KG1 (cell line): ENCODE results near the gene MT2A.

ENCODE experiments used
- DNase-seq: peaks from one replicate; lab custom pipeline; 2025; lab: John Stamatoyannopoulos, UW

The MT2A gene

DNA sequence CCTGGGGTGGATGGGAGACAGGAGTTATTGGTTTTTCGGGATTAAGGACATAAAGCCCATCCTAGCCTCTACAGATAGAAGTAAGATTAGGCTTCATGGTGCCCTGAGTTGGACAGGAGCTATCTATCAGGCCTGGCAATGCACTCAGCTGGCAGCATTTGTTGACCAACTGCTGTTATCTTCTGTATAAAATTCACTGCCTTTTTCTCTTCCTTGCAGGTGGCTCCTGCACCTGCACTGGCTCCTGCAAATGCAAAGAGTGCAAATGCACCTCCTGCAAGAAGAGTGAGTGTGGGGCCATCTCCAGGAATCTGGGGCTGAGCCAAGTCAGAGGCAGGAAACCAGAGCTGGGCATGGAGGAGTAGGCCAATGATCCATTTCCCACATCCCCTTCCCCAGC, 30.7 kb downstream of the MT2A start:
- DNase-seq = no peak

DNA sequence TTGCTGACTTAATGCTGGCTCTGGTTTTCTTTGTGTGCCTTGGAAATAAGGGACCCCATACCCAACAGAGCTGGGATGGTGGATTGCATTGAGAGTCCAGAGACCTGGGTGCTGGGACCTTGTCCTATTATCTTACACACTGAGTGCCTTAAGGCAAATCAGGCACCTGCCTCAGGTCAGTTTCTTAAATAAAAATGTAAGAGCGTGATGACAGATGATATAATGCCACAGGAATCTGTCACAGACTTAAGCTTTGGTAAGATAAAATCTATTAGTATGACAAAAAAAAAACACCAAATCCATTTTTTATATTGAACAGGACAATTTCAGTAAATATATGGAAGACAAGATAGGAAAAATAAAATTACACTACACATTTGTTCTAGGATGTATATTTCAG, 31.7 kb downstream of the MT2A start:
- DNase-seq = no peak

DNA sequence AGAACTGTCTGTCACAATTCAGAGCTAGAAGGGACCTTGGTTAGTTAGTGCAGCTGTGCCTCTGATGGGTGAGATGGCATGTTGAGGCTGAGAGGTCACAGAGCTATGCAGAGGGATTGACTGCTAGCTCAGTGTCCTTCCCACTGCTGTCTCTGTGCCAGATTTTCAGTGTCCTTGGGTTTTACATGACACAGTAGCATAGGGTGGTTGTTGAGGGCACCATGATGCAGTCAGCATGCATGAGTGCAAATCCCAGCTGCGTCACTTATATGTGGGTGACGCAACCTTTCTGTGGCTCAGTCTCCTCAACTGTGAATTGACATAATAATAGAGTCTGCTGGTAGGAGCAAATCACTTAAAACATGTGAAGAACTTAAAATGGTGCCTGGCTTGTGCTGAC, 32.8 kb downstream of the MT2A start:
- no peak for DNase-seq

DNA sequence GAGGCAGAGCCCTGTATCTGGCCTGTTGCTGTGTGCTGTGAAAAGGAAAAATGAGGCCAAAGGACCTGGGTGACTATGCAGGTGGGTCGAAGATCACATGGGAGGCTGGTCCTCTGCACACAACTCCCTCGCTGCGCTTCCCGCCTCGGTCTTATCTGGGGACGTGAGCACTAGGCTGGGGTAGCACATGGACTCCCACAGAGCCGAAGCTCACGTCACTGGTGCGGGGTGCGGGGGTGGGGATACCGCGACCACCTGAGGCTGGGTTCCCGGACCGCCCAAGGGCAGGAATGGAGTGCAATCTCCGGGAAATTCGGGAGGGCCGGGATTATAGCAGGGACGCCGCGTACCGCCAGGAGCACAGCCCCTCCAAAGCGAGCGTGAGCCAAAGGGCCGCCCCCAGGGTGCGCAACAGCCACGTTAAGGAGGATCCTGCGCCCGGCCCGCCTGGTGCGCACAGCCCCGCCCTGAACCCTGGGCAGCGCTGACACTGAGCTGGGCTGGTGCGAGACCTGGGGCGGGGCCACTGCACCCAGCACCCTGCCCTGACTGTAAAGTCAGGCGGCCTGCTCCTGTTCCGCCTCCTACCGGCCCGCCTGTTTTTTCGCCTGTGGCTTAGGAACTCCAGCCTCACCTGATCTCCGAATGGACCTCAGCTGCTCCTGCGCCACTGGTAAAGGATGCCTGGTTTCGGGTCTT, 34.8 kb downstream of the MT2A start:
- no peak for DNase-seq

DNA sequence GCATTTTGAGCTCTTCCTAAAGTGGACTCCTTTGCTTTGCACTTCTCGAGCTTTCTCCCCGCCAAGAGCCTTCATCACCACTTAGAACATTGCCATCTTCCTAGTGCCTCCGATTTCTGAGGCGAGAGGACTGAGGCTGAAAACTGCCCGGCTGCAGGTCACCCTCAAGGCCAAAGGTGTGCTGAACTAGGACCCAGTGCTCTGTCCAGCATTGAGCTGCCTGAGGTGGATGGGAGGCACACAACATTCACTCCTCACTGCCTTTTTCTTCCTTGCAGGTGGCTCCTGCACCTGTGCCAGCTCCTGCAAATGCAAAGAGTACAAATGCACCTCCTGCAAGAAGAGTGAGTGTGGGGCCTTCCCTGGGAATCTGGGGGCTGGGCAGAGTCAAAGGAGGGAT, 35.4 kb downstream of the MT2A start:
- DNase-seq = no peak

DNA sequence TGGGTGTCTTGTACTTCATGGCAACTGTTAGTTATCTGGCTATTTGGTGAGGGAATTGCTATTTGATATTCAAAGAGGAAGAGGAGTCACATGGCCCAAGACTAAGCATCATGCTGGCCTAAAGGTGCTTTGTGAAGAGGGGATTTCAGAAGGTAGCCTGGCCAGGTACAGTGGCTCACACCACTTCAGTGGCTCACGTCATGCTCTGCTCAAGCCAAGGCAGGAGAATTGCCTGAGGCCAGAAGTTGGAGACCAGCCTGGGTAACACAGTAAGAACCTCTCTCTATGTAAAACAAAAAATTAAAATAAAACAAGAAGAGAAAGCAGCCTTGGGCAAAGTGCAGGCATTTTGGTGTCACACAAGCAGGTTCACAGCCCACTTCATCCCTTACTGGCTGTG, 36.9 kb downstream of the MT2A start:
- DNase-seq = no peak

DNA sequence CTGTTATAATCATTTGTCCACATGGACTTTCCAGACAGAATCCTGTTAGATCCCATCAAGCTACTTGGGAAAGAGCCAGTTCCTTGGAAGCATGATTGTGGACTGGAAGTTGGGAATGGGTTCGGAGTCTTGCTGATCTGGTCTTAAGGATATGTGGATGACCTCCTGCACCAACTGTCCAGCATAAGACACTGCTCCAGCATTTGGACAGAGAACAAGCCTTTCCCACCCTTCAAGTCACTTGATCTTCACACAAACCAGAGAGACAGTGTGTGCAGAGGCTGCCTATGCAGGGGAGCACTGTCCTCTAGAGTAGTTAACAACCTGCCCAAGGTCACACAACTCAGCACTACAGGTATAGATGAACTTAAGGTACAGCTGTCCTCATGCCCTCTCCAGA, 37.5 kb downstream of the MT2A start:
- no peak for DNase-seq

DNA sequence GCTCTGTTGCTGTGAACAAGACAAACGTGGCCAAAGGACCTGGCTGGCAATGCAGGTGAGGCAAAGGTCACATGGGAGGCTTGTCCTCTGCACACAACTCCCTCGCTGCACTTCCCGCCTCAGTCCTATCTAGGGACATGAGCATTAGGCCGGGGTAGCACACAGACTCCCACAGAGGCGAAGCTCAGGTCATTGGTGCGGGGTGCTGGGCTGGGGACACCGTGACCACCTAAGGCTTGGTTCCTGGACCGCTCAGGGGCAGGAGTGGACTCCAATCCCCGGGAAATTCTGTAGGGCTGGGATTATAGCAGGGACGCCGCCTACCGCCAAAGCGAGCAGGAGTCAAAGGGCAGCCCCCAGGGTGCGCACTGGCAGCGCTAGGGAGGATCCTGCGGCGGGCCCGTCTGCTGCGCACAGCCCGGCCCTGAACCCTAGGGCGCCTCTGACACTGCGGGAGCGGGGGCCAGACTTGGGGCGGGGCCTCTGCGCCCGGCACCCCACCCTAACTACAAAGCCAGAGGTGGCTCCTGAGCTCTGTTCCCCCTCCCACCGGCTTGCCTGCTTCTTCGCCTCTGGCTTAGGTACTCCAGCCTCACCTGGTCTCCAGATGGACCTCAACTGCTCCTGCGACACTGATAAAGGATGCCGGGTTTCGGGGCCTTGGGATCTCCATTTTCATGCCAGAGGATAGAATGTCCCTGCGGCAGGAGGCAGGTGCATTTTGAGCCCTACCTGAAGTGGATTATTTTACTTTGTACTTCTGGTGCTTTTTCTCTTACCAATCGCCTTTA, 39.5 kb downstream of the MT2A start:
- no peak for DNase-seq

DNA sequence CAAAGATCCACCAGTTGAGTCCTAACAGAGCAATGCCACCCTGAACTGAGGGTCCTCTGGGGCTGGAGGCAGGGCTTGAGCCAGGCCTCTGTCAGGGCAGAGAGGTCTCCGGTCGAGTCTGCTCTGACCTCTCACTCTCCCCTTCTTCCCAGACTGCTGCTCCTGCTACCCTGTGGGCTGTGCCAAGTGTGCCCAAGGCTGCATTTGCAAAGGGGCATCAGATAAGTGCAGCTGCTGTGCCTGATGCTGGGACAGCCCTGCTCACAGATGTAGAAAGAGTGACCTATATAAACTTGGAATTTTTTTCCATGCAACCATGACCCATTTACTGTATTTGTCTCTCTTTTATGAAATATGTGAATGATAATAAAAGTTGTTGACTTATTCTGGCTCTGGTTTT, 40.9 kb downstream of the MT2A start:
- no peak for DNase-seq

DNA sequence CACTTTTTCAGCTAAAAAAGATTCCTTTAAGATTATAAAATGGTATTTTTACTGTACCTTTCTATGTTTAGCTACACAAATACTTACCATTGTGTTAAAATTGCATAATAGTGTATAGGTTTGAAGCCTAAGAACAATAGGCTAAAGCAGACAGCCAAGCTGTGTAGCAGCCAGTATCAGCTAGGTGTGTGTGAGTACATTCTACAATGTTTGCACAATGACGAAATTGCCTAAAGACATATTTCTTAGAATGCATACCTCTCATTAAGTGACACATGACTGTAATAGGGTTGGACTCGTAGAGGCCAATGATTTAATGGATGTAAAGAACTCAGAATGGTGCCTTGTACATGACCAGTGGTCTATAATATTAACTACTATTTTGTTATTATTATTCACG, 41.4 kb downstream of the MT2A start:
- no peak for DNase-seq

DNA sequence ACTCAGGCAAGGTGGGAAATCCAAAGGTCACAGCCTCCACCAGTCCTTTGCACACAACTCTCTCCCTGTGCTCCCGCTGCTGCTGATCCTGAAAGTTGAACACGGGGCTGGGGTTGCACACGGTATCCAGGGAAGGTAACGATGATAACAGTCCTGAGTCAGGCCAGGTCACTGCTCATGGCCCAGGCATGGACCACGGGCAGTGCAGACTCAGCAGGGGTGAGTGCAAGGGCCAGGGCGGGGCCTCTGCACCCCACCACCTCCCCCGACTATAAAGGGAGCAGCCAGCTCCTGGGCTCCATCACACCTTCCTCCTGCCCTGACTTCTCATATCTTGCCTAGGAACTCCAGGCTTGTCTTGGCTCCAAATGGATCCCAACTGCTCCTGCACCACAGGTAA, 43.2 kb downstream of the MT2A start, which contains the start of gene MT1B:
Gene MT1B (plus strand): TSS at position 301 of the 400 bp plus-strand sequence. CDS start 68 bp downstream, at position 369.
- DNase-seq = no peak

DNA sequence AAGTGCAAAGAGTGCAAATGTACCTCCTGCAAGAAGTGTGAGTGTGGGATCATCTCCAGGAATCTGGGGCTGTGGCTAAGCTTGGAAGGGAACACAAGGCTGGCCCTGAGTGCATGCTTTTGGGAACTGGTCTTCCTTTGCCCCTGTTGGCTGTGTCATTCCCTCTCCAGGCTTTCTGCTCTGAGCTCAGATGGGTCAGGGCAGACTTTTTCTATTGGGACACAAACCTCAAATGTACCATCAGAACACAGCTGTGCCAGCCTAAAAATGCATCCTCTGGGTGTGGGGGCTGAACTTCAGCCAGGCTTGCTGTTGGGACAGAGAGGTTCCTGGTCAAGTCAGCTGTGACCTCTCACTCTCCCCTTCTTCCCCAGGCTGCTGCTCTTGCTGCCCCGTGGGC, 44.2 kb downstream of the MT2A start:
- no peak for DNase-seq

DNA sequence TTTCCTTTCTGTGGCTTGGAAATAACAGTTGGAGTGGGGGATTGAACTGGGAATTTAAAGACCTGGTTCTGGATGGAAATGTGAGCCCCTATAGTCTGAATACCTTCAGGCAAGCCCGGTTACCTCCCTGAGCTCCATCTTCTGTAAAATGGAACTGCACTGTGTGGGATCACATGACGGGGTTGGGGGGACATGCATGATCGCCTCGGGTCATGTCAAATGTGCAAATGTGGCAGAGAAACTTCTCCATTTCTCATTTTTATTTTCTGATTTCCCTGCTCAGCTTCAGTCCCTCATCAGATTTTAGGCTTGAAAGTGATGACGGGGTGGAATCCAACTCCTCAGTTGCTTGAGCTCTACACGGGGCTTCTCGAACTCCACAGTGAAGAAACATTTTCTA, 44.8 kb downstream of the MT2A start:
- DNase-seq = no peak

DNA sequence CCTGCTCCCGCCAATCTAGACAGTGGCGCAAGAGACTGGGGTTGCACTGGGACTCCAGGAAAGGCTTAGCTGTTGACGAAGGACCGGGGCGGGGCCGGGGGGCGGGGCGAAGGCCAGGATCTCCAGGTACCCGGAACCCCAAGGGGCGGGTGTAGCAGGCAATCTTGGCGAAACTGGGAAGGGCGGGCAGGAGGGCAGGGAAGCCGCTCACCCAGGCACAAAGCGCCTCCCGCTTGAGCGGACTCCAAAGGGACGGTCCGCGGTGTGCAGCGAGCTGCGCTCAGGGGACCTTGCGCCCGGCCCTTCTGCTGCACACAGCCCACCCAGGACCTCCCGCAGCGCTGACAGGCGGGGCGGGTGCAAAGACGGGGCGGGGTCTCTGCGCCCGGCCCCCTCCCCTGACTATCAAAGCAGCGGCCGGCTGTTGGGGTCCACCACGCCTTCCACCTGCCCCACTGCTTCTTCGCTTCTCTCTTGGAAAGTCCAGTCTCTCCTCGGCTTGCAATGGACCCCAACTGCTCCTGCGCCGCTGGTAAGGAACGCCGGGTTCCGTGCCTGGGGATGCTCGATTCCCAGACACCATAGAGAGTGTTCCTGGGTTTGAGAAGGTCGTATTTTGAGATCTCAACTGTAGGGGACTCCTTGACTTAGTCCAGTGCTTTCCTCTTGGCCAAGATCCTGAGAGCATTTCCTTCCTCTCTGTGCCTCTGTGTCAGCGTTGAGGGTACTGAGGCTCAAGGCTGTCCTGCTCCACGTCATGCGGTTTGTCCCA, 49.4 kb downstream of the MT2A start, which contains the start of gene MT1F:
Gene MT1F (plus strand): TSS at position 405 of the 772 bp plus-strand sequence. CDS start 100 bp downstream, at position 505.
- no peak for DNase-seq

DNA sequence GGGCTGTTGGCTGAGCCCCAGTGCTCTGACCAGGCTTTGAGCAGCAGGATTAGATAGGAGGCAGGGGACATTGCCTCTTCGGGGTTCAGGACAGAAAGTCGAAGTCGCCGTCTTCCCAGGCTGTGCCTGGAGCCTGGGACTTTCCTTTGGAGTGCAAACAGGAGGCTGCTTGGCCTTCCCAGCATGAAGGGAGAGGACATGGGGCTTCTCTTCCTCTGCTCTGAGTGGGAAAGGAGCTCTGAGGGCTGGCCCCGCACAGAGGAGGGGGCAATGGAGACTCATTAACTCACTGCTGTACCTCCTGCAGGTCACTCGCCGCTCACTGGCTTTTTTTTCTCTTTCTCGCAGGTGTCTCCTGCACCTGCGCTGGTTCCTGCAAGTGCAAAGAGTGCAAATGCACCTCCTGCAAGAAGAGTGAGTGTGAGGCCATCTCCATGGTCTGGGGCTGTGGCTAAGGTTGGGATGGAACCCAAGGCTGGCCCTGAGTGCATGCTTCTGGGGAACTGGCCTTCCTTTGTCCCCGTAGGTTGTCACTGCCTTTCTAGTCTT, 50.0 kb downstream of the MT2A start:
- DNase-seq = no peak
